Measurements from ENCODE around the gene SLC28A3. TPM values are rescaled to one million over a fixed set of nuclear protein-coding genes. Genes with fewer than 3 reads are reported as not detected.

The SLC28A3 gene
- total and polyA plus RNA-seq, 5 donors from 2014 or later, result not detected

DNA sequence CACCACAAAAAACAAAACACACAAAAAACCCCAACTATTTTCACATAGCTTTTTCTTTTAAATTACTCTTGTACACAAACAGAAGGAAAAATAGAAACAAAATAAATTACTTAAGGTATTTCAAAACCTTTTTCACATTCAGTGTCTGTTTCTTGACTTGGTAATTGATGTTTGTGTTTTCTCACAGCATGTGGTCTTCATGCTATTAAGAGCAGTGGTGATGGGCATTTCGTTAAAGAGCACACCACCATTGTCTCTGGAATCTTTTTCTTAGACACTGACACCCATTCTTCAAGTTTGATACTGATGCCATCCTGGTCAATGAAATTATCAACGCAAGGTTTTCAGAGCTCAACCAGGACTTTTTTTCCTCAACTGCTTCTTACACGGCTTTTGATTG lies 63.8 kb downstream of the SLC28A3 start:
- Mint-ChIP-seq H3K27me3 (peaks cover 35% of the 10 kb centered on the region), H3K9me3 (peaks cover 0 to 3% (median 0%) of the 10 kb centered on the region in 7 donors), H3K4me3 (no peak overlapping the region), H3K36me3 (no peaks in the 10 kb centered on the region), H3K27ac (no peak overlapping the region), H3K4me1 (peaks cover 0 to 2% (median under 1%) of the 10 kb centered on the region in 4 donors)
- H3K27me3 ChIP-seq (ENCODE audit: control insufficient read depth, insufficient read depth, low read length), result peaks cover 15% of the 10 kb centered on the region
- ATAC-seq (ENCODE audit: low read depth in 2 of 2), result no peak
- H3K36me3 ChIP-seq (ENCODE audit: control insufficient read depth, insufficient read depth, low read length), result no peaks in the 10 kb centered on the region
- no peaks in the 10 kb centered on the region for H3K4me1 ChIP-seq (ENCODE audit: control insufficient read depth, insufficient read depth, low read length, poor library complexity, severe bottlenecking)
- no peak overlapping the region for H3K27ac ChIP-seq (ENCODE audit: insufficient read depth, low read length, poor library complexity, severe bottlenecking)
- DNase-seq, result no peak
- H3K4me3 ChIP-seq (ENCODE audit: low read depth, low read length), result no peak overlapping the region
- no peaks in the 10 kb centered on the region for H3K9me3 ChIP-seq (ENCODE audit: control insufficient read depth in 2 of 2, low read length in 2 of 2)

DNA sequence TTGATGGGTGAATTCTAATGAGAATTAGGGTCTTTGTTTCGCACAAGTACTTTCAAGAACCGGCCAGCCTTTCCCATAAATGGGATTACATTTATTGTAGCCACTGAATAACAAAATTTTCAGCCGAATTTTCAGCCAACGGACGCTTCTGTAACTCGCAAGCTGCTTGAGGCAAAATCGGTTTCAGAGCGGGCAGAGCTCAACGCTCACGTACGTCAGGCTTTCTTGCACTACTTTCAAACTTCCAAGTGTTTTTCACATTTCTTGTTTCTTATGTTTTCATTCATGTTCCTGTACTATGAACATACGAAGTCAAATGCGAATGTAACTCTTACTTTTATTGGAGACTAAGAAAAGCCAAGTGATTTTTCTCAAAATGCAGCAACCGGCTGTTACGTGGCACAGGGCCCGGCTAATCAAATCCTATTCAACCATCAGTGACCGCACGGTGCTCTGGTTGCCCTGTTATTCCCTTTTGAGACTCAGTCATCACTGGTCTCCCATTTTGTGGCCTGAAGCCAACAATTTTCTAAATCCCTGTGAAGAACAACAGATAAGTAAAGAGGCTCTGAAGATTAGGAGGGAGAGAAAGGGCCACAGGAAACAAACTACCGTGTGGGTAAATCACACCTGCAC lies 68.5 kb downstream of the SLC28A3 start:
- Mint-ChIP-seq H3K4me3 (peak overlapping the region in 1 of 4 donors; percentile 76), H3K4me1 (peaks cover 0 to 9% (median 2%) of the 10 kb centered on the region in 4 donors), H3K36me3 (no peaks in the 10 kb centered on the region), H3K27ac (no peak overlapping the region), H3K27me3 (peaks cover 61% of the 10 kb centered on the region), H3K9me3 (peaks cover 0 to 3% (median 0%) of the 10 kb centered on the region in 7 donors)
- no peaks in the 10 kb centered on the region for H3K9me3 ChIP-seq (ENCODE audit: control insufficient read depth in 2 of 2, low read length in 2 of 2)
- no peak overlapping the region for H3K27ac ChIP-seq (ENCODE audit: insufficient read depth, low read length, poor library complexity, severe bottlenecking)
- no peak for DNase-seq
- no peaks in the 10 kb centered on the region for H3K36me3 ChIP-seq (ENCODE audit: control insufficient read depth, insufficient read depth, low read length)
- no peak for ATAC-seq (ENCODE audit: low read depth in 2 of 2)
- peaks cover 15% of the 10 kb centered on the region for H3K27me3 ChIP-seq (ENCODE audit: control insufficient read depth, insufficient read depth, low read length)
- no peak overlapping the region for H3K4me3 ChIP-seq (ENCODE audit: low read depth, low read length)
- H3K4me1 ChIP-seq (ENCODE audit: control insufficient read depth, insufficient read depth, low read length, poor library complexity, severe bottlenecking), result no peaks in the 10 kb centered on the region

DNA sequence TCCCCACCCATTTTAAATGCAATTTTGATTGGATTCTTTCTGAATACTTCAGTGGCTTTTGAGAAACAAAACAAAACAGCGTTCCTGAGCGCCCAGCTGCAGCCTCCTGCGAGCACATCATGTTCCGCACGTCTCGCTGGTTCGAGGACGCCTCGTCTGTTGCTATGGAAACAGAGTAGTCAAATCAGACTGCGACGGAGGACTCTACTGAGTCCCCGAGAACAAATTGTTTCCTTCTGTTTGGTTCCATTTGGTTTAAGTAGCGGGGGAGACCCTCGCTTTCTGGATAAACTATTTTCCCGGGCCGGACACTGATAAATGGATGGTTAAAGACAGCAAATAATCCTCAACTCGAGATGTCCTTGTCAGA lies 69.0 kb downstream of the SLC28A3 start:
- Mint-ChIP-seq H3K9me3 (peaks cover 0 to 3% (median 0%) of the 10 kb centered on the region in 7 donors), H3K4me3 (peak overlapping the region in 1 of 4 donors; percentile 19), H3K27me3 (peaks cover 61% of the 10 kb centered on the region), H3K27ac (peak overlapping the region in 1 of 3 donors; percentile 31), H3K4me1 (peaks cover 0 to 9% (median 2%) of the 10 kb centered on the region in 4 donors), H3K36me3 (no peaks in the 10 kb centered on the region)
- no peaks in the 10 kb centered on the region for H3K36me3 ChIP-seq (ENCODE audit: control insufficient read depth, insufficient read depth, low read length)
- H3K27ac ChIP-seq (ENCODE audit: insufficient read depth, low read length, poor library complexity, severe bottlenecking), result no peak overlapping the region
- H3K9me3 ChIP-seq (ENCODE audit: control insufficient read depth in 2 of 2, low read length in 2 of 2), result no peaks in the 10 kb centered on the region
- DNase-seq (peak in 2 of 3 donors; percentile 20 to 62), ATAC-seq (ENCODE audit: low read depth in 2 of 2) (no peak)
- peaks cover 15% of the 10 kb centered on the region for H3K27me3 ChIP-seq (ENCODE audit: control insufficient read depth, insufficient read depth, low read length)
- H3K4me3 ChIP-seq (ENCODE audit: low read depth, low read length), result no peak overlapping the region
- no peaks in the 10 kb centered on the region for H3K4me1 ChIP-seq (ENCODE audit: control insufficient read depth, insufficient read depth, low read length, poor library complexity, severe bottlenecking)

DNA sequence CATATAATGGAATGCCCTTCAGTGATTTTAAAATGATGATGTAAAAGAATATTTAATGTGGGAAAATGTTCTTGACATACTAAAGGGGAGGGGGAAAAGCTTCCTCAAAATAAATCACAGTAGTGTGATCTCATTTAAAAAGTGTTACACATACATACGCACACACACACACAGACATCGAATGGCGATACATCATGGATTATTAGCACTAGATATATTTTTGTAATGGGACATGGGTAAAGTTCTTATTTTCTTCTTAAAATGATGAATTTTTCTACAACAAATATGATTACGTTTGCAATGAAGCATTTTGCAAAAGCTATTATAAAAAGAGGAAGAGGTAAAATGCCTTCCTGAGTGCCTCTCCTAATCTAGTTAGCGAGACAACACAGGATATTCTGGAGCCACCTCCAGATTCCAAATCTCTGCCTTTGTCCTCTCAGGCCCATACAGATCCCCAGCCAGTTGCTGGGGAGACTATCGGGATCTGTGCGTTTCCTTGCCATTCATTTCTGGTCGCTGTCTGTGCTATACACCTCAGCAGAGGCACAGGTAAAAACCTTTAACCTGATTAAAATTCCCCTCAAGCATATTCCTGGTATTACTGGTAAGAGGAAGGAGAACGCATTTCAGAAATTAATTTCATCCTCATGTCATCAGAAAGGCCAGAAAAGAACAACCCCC lies 69.6 kb downstream of the SLC28A3 start:
- no peaks in the 10 kb centered on the region for H3K9me3 ChIP-seq (ENCODE audit: control insufficient read depth in 2 of 2, low read length in 2 of 2)
- H3K4me1 Mint-ChIP-seq, result peaks cover 0 to 13% (median 2%) of the 10 kb centered on the region in 4 donors
- no peak for ATAC-seq (ENCODE audit: low read depth in 2 of 2)
- H3K4me3 ChIP-seq (ENCODE audit: low read depth, low read length), result no peak overlapping the region
- DNase-seq, result no peak
- no peak overlapping the region for H3K27ac Mint-ChIP-seq
- peak overlapping the region in 1 of 4 donors; percentile 16 for H3K4me3 Mint-ChIP-seq
- no peaks in the 10 kb centered on the region for H3K36me3 ChIP-seq (ENCODE audit: control insufficient read depth, insufficient read depth, low read length)
- H3K27me3 Mint-ChIP-seq, result peaks cover 61% of the 10 kb centered on the region
- no peaks in the 10 kb centered on the region for H3K4me1 ChIP-seq (ENCODE audit: control insufficient read depth, insufficient read depth, low read length, poor library complexity, severe bottlenecking)
- H3K9me3 Mint-ChIP-seq, result peaks cover 0 to 3% (median 0%) of the 10 kb centered on the region in 7 donors
- H3K27me3 ChIP-seq (ENCODE audit: control insufficient read depth, insufficient read depth, low read length), result peaks cover 15% of the 10 kb centered on the region
- no peak overlapping the region for H3K27ac ChIP-seq (ENCODE audit: insufficient read depth, low read length, poor library complexity, severe bottlenecking)
- no peaks in the 10 kb centered on the region for H3K36me3 Mint-ChIP-seq

DNA sequence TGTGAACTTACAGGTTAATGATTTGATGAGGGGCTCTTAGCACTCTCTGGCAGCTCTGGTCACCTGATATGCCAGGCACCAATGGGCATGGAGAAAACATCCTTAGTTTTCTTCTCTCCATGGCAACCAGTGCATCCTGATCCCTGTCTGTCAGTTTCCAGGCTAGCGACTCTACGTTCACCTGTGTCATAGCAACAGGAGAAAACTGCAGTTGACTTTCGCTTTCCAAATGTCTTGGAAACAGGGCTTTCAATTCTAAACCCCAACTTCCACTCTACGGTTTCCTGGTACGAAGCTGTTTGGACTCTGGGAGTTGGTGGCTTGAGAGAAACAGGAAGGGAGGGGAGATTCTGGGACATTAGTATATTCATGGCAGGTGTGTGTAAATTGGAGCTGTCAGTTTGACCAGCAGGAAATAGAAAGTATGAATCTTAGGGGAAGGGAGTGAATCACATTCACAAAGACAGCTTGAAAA lies 74.4 kb downstream of the SLC28A3 start:
- H3K9me3 Mint-ChIP-seq, result no peaks in the 10 kb centered on the region
- DNase-seq, result peak in 1 of 3 donors; percentile 7
- H3K27ac ChIP-seq (ENCODE audit: insufficient read depth, low read length, poor library complexity, severe bottlenecking), result no peak overlapping the region
- no peak overlapping the region for H3K4me3 Mint-ChIP-seq
- no peak for ATAC-seq (ENCODE audit: low read depth in 2 of 2)
- H3K4me3 ChIP-seq (ENCODE audit: low read depth, low read length), result no peak overlapping the region
- H3K36me3 Mint-ChIP-seq, result no peaks in the 10 kb centered on the region
- H3K27ac Mint-ChIP-seq, result no peak overlapping the region
- peaks cover 36% of the 10 kb centered on the region for H3K27me3 Mint-ChIP-seq
- H3K36me3 ChIP-seq (ENCODE audit: control insufficient read depth, insufficient read depth, low read length), result no peaks in the 10 kb centered on the region
- no peaks in the 10 kb centered on the region for H3K4me1 ChIP-seq (ENCODE audit: control insufficient read depth, insufficient read depth, low read length, poor library complexity, severe bottlenecking)
- peaks cover 4% of the 10 kb centered on the region for H3K27me3 ChIP-seq (ENCODE audit: control insufficient read depth, insufficient read depth, low read length)
- no peaks in the 10 kb centered on the region for H3K9me3 ChIP-seq (ENCODE audit: control insufficient read depth in 2 of 2, low read length in 2 of 2)
- peaks cover 0 to 6% (median under 1%) of the 10 kb centered on the region in 4 donors for H3K4me1 Mint-ChIP-seq

DNA sequence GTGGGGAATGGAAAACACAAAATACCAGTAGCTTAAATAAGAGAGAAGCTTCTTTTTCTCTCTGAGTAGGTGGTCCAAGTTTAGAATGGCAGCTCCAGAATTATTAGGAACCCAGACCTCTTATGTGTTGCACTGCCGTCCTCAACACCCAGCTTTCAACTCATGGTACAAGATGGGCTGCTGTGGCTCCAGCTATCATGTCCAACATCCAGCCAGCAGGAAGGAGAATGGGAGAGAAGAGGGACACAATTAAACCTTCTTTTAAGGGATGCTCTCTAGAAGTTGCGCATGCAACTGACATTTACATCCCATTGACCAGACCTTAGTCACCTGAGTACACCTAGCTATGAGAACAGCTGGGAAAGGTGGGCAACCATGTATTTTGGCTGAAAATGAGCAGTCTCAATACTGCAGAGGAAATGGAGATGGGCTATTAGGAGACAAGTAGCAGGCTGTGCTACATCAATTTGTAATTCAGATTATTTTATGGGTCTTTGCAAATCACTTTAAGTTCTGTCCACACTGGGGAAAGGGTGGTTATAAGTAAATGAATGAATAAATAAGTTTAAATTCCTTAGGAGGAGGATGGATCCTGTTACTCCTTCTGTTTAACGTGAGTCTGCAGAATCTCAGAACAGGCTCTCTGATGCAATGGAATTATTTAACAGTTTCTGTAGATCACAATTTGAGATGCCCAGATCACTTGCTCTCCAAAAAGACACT lies 76.1 kb downstream of the SLC28A3 start:
- no peaks in the 10 kb centered on the region for H3K36me3 ChIP-seq (ENCODE audit: control insufficient read depth, insufficient read depth, low read length)
- H3K27me3 ChIP-seq (ENCODE audit: control insufficient read depth, insufficient read depth, low read length), result peaks cover 4% of the 10 kb centered on the region
- ATAC-seq (ENCODE audit: low read depth in 2 of 2) (no peak), DNase-seq (no peak)
- peaks cover 24% of the 10 kb centered on the region for H3K27me3 Mint-ChIP-seq
- H3K4me1 ChIP-seq (ENCODE audit: control insufficient read depth, insufficient read depth, low read length, poor library complexity, severe bottlenecking), result no peaks in the 10 kb centered on the region
- no peaks in the 10 kb centered on the region for H3K9me3 Mint-ChIP-seq
- H3K27ac ChIP-seq (ENCODE audit: insufficient read depth, low read length, poor library complexity, severe bottlenecking), result no peak overlapping the region
- no peaks in the 10 kb centered on the region for H3K36me3 Mint-ChIP-seq
- H3K9me3 ChIP-seq (ENCODE audit: control insufficient read depth in 2 of 2, low read length in 2 of 2), result no peaks in the 10 kb centered on the region
- no peak overlapping the region for H3K4me3 Mint-ChIP-seq
- no peak overlapping the region for H3K4me3 ChIP-seq (ENCODE audit: low read depth, low read length)
- no peak overlapping the region for H3K27ac Mint-ChIP-seq
- H3K4me1 Mint-ChIP-seq, result peaks cover 0 to 7% (median 2%) of the 10 kb centered on the region in 4 donors

DNA sequence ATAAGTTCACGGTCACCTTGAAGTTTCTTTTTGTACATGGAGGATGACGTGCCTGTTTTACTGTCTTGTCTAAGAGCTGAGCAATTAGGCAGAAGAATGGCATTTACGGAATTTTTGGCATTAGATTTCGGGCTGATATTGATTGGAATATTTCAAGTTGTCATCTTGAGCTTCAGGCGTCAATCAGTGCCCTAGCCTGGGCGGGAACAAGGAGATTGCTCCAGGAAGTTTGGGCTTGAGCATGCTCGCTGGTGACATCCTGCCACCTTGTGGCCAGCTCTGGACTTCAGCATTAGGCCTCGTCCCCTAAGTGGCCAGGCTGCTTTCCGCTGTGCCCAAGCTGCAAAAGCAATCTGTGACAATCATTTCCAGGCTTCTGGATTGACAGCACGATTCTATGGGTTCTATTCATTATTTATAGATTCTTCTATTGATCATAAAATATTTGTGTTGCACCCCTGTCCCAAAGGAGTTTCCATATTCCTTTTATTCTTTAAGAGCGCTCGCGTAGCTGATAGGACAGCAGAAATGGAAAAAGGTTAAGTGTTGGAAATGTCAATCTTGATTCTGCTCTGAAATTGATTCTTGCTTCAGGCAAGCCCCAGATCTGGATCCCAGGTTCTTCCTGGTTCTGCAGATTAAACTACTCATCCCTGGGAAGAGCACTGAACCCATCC lies 79.3 kb downstream of the SLC28A3 start:
- Mint-ChIP-seq H3K27me3 (peaks cover 19% of the 10 kb centered on the region), H3K36me3 (no peaks in the 10 kb centered on the region), H3K4me3 (no peak overlapping the region), H3K9me3 (no peaks in the 10 kb centered on the region), H3K4me1 (peaks cover 0 to 5% (median 2%) of the 10 kb centered on the region in 4 donors), H3K27ac (no peak overlapping the region)
- H3K27ac ChIP-seq (ENCODE audit: insufficient read depth, low read length, poor library complexity, severe bottlenecking), result no peak overlapping the region
- H3K9me3 ChIP-seq (ENCODE audit: control insufficient read depth in 2 of 2, low read length in 2 of 2), result no peaks in the 10 kb centered on the region
- ATAC-seq (ENCODE audit: low read depth in 2 of 2) (peak; percentile 50 to 59), DNase-seq (peak; percentile 23 to 51 (median 37))
- peaks cover 4% of the 10 kb centered on the region for H3K27me3 ChIP-seq (ENCODE audit: control insufficient read depth, insufficient read depth, low read length)
- no peaks in the 10 kb centered on the region for H3K4me1 ChIP-seq (ENCODE audit: control insufficient read depth, insufficient read depth, low read length, poor library complexity, severe bottlenecking)
- no peaks in the 10 kb centered on the region for H3K36me3 ChIP-seq (ENCODE audit: control insufficient read depth, insufficient read depth, low read length)
- H3K4me3 ChIP-seq (ENCODE audit: low read depth, low read length), result no peak overlapping the region

Measured in CD4-positive, CD25-positive, alpha-beta regulatory T cell (primary cell).